ENCODE results near the gene LPAR6.

GRCh38 chr13:48449656-48450055, 36.7 kb upstream of the LPAR6 start:
- TF ChIP-seq CTCF (IDR thresholded peaks at IDR 0.05) (no peak), POLR2A (IDR thresholded peaks at IDR 0.05) (no peak)
